DND-41 (cell line): Measurements from ENCODE around the gene CSPG5.

Experiments used
- ATAC-seq: fragments of 200-7000 bp; cut with Tn5 transposase; 3 replicates; pipeline ENCODE4 v1.9.1; 2021; ENCODE audit warnings: low read depth; ENCODE audit not compliant: insufficient read depth
- DNase-seq: peaks from one replicate; pipeline ENCODE4 v3.0.0-alpha.2; 2020
- H2AFZ ChIP-seq: 2 replicates; pipeline ENCODE4 v1.6.0; 2012; ENCODE audit warnings: low read depth, low read length
- H3K27ac ChIP-seq: 2 replicates; pipeline ENCODE4 v1.5.1; 2012; ENCODE audit warnings: low read length, inconsistent platforms
- H3K27me3 ChIP-seq: fragments of 200-600 bp; sonication (generic); 2 replicates; pipeline ENCODE4 v1.6.0; 2012; ENCODE audit warnings: low read length, mild to moderate bottlenecking, inconsistent platforms; ENCODE audit not compliant: insufficient read depth, poor library complexity
- H3K36me3 ChIP-seq: 2 replicates; pipeline ENCODE4 v1.5.1; 2012; ENCODE audit warnings: low read length, inconsistent platforms; ENCODE audit not compliant: insufficient read depth
- H3K4me1 ChIP-seq: 2 replicates; pipeline ENCODE4 v1.5.1; 2012; ENCODE audit warnings: mild to moderate bottlenecking, low read length; ENCODE audit not compliant: insufficient read depth
- H3K4me2 ChIP-seq: 2 replicates; pipeline ENCODE4 v1.6.0; 2012; ENCODE audit warnings: mild to moderate bottlenecking, moderate library complexity, low read length, inconsistent platforms; ENCODE audit not compliant: insufficient read depth
- H3K4me3 ChIP-seq, 2 experiments: fragments of 200-600 bp in 1 of 2; shearing (Covaris generic) in 1 of 2; 2 replicates each; pipeline ENCODE4 v1.5.1; 2012 to 2016; ENCODE audit warnings: inconsistent platforms in 2 of 2, low read length in 2 of 2, mild to moderate bottlenecking in 2 of 2, low read depth in 1 of 2, moderate library complexity in 1 of 2
- H3K79me2 ChIP-seq: 2 replicates; pipeline ENCODE4 v1.6.0; 2012; ENCODE audit warnings: low read length, inconsistent platforms; ENCODE audit not compliant: insufficient read depth
- H3K9ac ChIP-seq: 2 replicates; pipeline ENCODE4 v1.6.0; 2012; ENCODE audit warnings: low read depth, mild to moderate bottlenecking, inconsistent platforms, low read length, moderate library complexity
- H3K9me3 ChIP-seq: 2 replicates; pipeline ENCODE4 v1.5.1; 2012; ENCODE audit warnings: low read length, moderate library complexity, mild to moderate bottlenecking, inconsistent platforms; ENCODE audit not compliant: insufficient read depth, severe bottlenecking
- H4K20me1 ChIP-seq: 2 replicates; pipeline ENCODE4 v1.6.0; 2012; ENCODE audit warnings: low read length; ENCODE audit not compliant: insufficient read depth
- EZH2 ChIP-seq: IDR thresholded peaks from 3 replicates; pipeline ENCODE4 v1.6.1; 2012; ENCODE audit warnings: borderline replicate concordance, low read depth, mild to moderate bottlenecking, moderate library complexity, low read length, inconsistent platforms; ENCODE audit not compliant: severe bottlenecking
- TF ChIP-seq, protein P1 (sequence below): IDR thresholded peaks from 2 replicates; pipeline ENCODE4 v1.5.1; 2012; ENCODE audit warnings: borderline replicate concordance, low read length, moderate library complexity, mild to moderate bottlenecking; ENCODE audit not compliant: poor library complexity, severe bottlenecking; ENCODE audit errors: extremely low read depth

The CSPG5 gene

DNA sequence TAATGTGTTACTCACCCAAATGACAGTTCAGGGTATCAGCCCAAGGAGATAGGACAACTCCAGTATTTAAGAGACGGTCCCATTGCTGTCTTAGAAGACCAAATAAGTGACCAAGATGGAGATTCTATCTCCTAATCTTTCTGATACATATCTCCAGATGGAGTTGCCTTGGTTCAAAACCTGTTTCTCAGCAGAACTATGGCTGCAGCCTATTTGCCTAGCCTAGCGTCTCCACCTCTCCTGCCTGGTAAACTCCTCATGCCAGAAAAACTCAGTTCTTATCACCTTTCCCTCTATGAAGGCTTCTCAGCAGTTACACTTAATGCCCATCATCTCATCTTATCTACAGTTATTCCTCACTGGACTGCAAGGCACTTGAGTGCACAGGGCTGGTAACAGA lies 1.2 kb upstream of the CSPG5 start:
- no peak overlapping the region for H3K4me3 ChIP-seq
- H3K79me2 ChIP-seq: no peaks in the 10 kb centered on the region
- ATAC-seq: peak; percentile 8; the same call in 1 of the 3 replicates
- H3K27me3 ChIP-seq: no peaks in the 10 kb centered on the region
- no peak overlapping the region for H2AFZ ChIP-seq
- no peak overlapping the region for H3K4me2 ChIP-seq
- no peaks in the 10 kb centered on the region for H3K9me3 ChIP-seq
- H4K20me1 ChIP-seq: 0 out of 2 replicates have a peak, but pooled peaks cover 10% of the 10 kb centered on the region
- DNase-seq: no peak
- H3K9ac ChIP-seq: no peak overlapping the region
- H3K27ac ChIP-seq: no peak overlapping the region
- no peaks in the 10 kb centered on the region for H3K4me1 ChIP-seq
- TF ChIP-seq EZH2: no peak
- TF ChIP-seq, protein P1, sequence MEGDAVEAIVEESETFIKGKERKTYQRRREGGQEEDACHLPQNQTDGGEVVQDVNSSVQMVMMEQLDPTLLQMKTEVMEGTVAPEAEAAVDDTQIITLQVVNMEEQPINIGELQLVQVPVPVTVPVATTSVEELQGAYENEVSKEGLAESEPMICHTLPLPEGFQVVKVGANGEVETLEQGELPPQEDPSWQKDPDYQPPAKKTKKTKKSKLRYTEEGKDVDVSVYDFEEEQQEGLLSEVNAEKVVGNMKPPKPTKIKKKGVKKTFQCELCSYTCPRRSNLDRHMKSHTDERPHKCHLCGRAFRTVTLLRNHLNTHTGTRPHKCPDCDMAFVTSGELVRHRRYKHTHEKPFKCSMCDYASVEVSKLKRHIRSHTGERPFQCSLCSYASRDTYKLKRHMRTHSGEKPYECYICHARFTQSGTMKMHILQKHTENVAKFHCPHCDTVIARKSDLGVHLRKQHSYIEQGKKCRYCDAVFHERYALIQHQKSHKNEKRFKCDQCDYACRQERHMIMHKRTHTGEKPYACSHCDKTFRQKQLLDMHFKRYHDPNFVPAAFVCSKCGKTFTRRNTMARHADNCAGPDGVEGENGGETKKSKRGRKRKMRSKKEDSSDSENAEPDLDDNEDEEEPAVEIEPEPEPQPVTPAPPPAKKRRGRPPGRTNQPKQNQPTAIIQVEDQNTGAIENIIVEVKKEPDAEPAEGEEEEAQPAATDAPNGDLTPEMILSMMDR: no peak
- 0 out of 2 replicates have a peak, but pooled peaks cover under 1% of the 10 kb centered on the region for H3K36me3 ChIP-seq

DNA sequence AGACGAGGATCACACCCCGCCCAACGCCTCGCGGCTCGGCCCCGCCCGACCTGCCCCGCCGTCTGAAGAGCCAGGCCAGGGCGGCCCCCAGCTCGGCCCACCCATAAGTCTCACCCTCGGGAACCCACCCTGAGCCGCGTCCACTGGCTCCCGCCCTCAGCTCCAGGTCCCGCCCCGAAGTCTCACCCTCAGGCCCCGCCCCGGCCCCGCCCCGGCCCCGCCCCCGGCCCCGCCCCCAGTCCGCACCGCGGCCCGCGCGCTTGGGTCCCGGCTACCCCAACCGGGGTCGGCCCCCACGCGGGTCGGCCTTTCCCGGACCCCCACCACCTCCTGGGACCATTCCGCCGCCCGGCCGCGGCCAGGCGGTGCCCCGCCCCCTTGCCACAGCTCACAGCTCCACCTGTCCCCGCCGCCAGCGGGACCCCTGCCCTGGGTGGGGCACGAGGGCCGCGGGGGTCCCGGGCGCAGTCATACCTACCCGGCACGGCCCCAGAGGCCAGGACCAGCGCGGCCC lies 489 bp downstream of the CSPG5 start:
- DNase-seq (no peak), ATAC-seq (no peak)
- Histone ChIP-seq H3K79me2 (no peaks in the 10 kb centered on the region), H4K20me1 (0 out of 2 replicates have a peak, but pooled peaks cover 10% of the 10 kb centered on the region), H3K4me3 (no peak overlapping the region), H2AFZ (no peak overlapping the region), H3K4me2 (no peak overlapping the region), H3K27me3 (no peaks in the 10 kb centered on the region), H3K36me3 (no peaks in the 10 kb centered on the region), H3K4me1 (no peaks in the 10 kb centered on the region), H3K9me3 (no peaks in the 10 kb centered on the region), H3K9ac (no peak overlapping the region), H3K27ac (no peak overlapping the region)
- TF ChIP-seq, protein P1: no peak
- no peak for TF ChIP-seq EZH2

- Histone ChIP-seq H4K20me1 (0 out of 2 replicates have a peak, but pooled peaks cover 10% of the 10 kb centered on the region), H3K4me2 (no peak overlapping the region), H3K9me3 (no peaks in the 10 kb centered on the region), H3K9ac (no peak overlapping the region), H3K36me3 (no peaks in the 10 kb centered on the region), H3K4me1 (no peaks in the 10 kb centered on the region), H3K27me3 (no peaks in the 10 kb centered on the region), H2AFZ (no peak overlapping the region), H3K79me2 (no peaks in the 10 kb centered on the region), H3K4me3 (no peak overlapping the region), H3K27ac (no peak overlapping the region)
- DNase-seq (no peak), ATAC-seq (no peak)
- no peak for TF ChIP-seq EZH2
- TF ChIP-seq, protein P1: no peak
Observed at GRCh38 chr3:47577583-47578118, 1.0 kb downstream of the CSPG5 start.
